CD4-positive, alpha-beta T cell treated with Interferon gamma for 1 hour (primary cell): Measurements from ENCODE around the gene IQSEC1.

Source experiments
- DNase-seq: peaks from one replicate; pipeline ENCODE4 v3.0.0-alpha.2; 2020

The IQSEC1 gene

DNA sequence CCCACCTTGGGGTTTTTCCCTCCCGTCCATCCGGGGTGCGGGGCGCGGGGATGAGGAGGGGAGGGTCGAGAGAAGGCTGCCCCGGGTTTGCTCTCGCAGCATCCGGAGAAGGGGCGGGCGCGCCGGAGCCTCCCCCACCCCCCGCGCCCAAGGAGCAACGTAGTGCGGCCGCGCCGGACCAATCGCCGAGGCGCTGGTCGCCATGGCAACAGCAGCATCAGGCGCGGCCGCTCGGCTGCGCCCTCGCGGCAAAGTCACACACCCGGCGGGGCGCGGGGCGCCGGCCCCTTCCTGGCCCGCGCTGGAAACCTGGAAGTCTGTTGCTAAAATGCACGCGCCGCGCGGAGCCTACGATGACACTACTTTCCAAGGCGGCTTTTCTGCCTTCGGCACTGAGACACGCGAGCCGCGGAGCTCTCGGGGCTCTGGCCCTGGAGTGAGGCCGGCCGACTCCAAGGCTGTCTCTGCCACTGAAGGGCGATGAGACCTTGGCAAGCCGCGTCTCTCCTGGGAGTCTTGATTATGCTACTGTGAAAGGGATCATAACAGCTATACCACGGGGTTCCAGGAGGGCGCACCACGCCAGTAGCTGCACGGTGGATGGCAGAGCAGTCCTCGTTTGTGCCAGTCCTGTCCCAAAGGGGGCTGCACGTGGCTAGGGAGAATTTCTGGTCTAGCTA, at the start of gene IQSEC1:
TSS of gene IQSEC1 (minus strand) at position 104 of the 680 bp plus-strand sequence. CDS start 415 bp downstream, outside the sequence.
- DNase-seq = peak; percentile 84

GRCh38 chr3:13122081-13123012, 49.1 kb upstream of the IQSEC1 start:
- DNase-seq = no peak

- no peak for DNase-seq
Measured at GRCh38 chr3:13121553-13122001, 48.3 kb upstream of the IQSEC1 start.

DNA sequence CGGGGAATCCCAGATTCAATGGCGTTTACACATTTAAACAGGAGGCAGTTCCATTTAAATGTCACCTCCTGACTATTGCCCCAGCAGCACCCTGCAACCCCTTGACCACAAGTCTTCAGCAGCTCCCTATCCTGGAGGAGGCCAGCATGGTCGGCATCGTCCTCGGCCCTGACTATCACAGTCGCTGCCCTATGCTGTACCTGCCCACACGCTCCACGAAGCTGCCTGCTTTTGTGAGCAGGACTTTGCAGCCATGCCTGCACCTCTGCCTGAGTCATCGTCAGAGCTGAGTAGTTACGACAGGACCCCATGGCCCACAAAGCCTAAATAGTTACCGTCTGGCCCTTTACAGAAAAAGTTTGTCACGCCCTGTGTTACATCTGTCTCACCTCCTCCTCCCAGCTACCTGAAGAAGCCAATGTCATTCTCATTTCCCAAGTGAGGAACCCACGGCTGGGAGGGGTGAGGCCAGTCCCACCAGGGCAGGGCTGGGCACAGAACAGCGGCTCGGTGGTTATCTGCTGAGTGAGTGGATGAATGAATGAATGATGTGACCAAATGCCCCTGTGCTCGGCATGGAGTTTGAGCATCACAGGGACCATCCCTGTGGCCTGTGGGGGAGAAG, 47.8 kb upstream of the IQSEC1 start:
- no peak for DNase-seq

- DNase-seq = no peak
Measured at GRCh38 chr3:13120289-13120927, 47.2 kb upstream of the IQSEC1 start.

GRCh38 chr3:13119471-13120220, 46.4 kb upstream of the IQSEC1 start:
- no peak for DNase-seq

DNA sequence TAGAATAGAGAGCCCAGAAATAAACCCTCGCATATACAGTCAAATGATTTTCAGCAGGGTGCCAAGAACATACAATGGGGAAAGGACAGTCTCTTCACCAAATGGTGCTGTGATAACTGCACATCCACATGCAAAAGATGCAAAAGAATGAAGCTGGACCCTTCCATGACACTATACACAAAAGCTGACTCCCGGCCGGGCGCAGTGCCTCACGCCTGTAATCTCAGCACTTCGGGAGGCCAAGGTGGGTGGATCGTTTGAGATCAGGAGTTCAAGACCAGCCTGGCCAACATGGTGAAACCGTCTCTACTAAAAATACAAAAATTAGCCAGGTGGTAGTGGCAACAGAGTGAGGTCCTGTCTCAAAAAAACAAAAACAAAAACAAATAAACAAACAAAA, 43.2 kb upstream of the IQSEC1 start:
- DNase-seq = no peak

DNA sequence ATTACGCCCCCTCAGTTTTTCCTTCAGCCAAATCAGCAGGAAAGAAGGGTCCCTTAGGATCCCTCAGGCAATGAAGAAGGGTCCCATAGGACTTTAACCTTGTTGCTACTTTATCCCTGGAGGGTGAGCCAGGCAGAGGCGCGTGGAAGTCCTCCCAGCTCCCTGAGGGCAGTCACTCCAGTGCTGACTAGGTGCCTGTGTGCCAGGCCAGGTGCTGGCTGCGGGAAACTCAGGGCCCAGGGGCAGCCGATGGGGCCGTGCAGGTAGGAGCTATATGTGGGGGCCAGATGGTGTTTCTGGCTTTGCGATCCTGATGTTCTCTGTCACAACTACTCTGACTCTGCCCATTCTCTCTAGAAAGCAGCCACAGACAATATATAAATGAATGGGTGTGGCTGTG, 42.8 kb upstream of the IQSEC1 start:
- no peak for DNase-seq

DNA sequence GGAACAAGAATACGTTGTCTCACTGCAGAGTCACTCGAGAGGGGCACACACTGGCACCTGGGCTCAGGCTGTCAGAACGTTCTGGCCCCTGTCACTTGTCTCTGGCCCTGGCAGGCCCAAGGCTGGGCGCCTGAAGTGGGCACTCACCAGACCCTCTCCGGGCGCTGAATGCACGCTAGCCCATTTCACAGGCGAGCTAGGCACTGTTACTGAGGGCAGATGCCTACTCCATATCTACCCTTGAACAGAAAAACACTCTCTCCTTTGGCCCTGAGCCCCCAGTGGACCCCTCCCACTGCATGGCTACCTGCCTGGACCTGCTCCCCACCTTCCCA, 42.3 kb upstream of the IQSEC1 start:
- no peak for DNase-seq

- DNase-seq = no peak
Measured at GRCh38 chr3:13114811-13115575, 41.8 kb upstream of the IQSEC1 start.

DNA sequence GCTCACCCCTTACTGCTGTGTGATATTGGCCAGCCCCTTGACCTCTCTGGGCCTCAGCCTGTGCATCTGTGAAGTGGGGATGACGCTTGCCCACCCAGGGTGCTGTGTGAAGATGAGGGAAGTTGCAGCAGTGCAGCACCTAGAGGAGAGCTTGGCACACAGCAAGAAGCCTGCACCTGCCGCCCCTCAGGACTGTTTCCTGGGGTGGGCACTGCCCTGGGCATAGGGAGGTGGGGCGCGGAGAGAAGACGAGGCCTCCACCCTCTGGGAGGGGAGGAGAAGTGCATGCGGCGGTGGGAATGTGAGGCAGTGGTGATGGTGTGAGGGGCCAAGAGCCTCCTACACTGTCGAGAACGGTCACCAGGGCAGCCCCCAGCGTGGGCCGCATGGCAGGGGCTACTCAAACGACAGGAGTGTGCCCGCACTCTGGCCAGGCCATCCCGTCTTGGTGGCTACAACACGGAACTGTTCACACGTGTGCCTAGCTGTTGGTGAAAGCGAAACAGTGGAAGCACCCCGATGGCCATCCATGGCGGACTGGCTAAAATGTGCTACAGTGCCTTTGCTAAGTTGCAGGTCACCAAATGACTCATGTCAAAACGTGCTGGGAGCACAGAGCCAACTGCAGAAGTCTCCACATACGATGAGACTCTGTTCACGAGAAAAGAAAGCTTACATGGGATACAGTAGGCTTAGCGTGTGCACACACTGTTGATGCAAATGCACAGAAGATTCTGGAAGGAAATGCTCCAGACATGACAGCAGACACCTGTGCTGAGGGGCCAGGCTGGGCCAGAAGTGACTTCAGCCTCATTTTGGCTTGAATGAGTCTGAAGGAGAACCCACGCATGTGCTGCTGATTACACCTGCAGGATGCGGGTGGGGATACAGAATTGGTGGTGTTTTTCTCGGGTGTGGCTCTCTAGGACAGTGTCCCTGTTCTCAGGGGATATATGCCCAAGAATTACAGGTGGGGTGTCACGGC, 40.4 kb upstream of the IQSEC1 start:
- DNase-seq = no peak

- DNase-seq = no peak
Measured at GRCh38 chr3:13112521-13113345, 39.5 kb upstream of the IQSEC1 start.

DNA sequence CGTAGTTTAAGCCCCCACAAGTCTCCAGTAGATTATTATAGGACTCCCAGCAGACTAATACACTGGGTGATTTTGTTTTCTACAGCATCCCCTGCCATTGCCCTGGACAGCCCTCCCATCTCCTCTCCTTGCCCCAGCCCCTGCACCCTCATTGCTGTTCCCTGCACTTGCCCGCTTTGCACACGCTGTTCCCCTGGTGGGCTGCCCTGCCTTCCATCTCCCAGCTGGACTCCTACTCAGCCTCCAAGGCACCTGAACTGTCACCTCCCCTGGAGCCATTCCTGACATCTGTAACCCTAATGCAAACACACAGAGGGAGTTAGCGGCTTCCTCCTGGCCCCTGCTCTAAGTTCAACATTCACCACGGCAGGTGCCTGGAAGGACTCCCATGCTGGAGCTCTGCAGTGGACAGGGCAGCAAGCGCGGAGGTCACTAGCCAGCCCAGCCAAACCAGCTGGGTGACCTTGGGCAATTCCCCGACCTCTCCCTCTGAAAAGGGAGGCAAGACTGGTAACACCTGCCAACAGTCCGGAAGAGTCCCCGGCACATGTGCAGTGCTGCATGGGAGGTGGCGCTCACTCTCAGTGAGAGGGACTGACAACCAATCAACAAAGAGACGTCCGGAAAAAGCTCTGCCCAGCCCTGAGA, 38.8 kb upstream of the IQSEC1 start:
- no peak for DNase-seq

DNA sequence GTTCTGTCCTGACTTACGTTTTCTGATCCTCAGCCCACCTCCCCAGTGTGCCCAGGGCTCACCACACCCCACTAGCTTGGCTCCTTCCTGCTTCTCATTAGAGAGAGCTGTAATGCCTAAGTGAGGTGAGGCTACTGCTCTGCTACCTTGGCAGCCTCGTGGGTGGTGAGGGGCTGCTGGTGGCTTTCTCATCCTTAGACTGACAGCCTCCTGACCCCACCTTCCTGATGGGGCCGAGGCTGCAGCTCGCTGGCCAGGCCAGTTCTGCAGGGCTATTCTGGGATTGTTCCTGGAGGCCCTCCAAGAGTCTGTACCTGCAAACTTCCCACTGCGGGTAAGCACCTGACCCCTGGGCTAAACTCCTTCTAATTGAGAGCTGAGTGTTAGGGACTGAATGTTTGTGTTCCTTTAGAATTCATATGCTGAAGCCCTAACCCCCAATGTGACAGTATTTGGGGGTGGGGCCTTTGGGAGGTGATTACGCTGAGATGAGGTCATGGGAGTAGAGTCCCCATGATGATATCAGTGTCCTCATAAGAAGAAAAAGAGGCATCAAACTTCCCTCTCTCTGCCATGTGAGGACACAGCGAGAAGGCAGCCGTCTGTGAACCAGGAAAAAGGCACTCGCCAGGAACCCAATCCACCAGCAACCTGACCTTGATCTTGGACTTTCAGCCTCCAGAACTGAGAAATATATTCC, 38.1 kb upstream of the IQSEC1 start:
- no peak for DNase-seq

- peak; percentile 86 for DNase-seq
Measured at GRCh38 chr3:13110678-13111116, 37.5 kb upstream of the IQSEC1 start.

DNA sequence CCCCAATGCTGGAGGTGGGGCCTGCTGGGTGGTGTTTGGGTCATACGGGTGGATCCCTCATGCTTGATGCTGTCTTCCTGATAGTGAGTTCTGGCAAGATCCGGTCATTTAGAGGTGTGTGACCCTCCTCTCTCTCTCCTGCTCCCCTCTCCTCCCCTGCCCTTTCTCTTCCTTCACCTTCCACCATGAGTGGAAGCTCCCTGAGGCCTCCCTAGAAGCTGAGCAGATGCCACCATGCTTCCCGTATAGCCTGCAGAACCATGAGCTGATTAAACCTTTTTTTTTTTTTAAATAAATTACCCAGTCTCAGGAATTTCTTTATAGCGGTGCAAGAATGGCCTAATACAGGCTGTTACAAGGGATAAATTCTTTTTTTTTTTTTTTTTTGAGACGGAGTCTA, 36.3 kb upstream of the IQSEC1 start:
- DNase-seq = no peak

GRCh38 chr3:13108861-13109260, 35.6 kb upstream of the IQSEC1 start:
- no peak for DNase-seq

GRCh38 chr3:13107661-13108060, 34.4 kb upstream of the IQSEC1 start:
- DNase-seq = no peak
